ENCODE measurements around the gene KPTN. TPM values are rescaled to one million over a fixed set of nuclear protein-coding genes. Genes with fewer than 3 reads are reported as not detected.

Gene KPTN
- total RNA-seq, 1 donor from 2014 or later, result 15.9 TPM

GRCh38 chr19:47447470-47448359, 36.3 kb downstream of the KPTN start:
- peak overlapping the region; percentile 69 for H2AFZ ChIP-seq (ENCODE audit: low read depth, low read length)
- H4K20me1 ChIP-seq (ENCODE audit: insufficient read depth, low read length), result no peaks in the 10 kb centered on the region
- Mint-ChIP-seq H3K36me3 (ENCODE audit: low read depth, unreplicated experiment) (peaks cover 3% of the 10 kb centered on the region), H3K4me1 (ENCODE audit: low read depth, unreplicated experiment) (peaks cover 8% of the 10 kb centered on the region), H3K4me3 (ENCODE audit: unreplicated experiment) (peak overlapping the region; percentile 71), H3K9me3 (ENCODE audit: unreplicated experiment) (peaks cover 4% of the 10 kb centered on the region), H3K27ac (ENCODE audit: unreplicated experiment) (no peak overlapping the region), H3K27me3 (ENCODE audit: low read depth, unreplicated experiment) (peaks cover 62% of the 10 kb centered on the region)
- peaks cover 3% of the 10 kb centered on the region for H3K9me3 ChIP-seq (ENCODE audit: insufficient read depth, low read depth, low read length)
- TF ChIP-seq EZH2 (IDR thresholded peaks at IDR 0.05; ENCODE audit: insufficient read depth, low read length), result peak; percentile 77
- TF ChIP-seq CTCF (IDR thresholded peaks at IDR 0.05; ENCODE audit: insufficient read depth, low read depth, low read length), result no peak
- DNase-seq (ENCODE audit: low read depth), result no peak
- H3K36me3 ChIP-seq (ENCODE audit: insufficient read depth, low read length), result no peaks in the 10 kb centered on the region
- H3K9ac ChIP-seq (ENCODE audit: low read length), result no peak overlapping the region
- peaks cover 66% of the 10 kb centered on the region for H3K27me3 ChIP-seq (ENCODE audit: insufficient read depth, low read length)
- H3K79me2 ChIP-seq (ENCODE audit: insufficient read depth, low read length), result no peaks in the 10 kb centered on the region
- FAIRE-seq, result no peak
- H3K4me1 ChIP-seq (ENCODE audit: insufficient read depth, low read length), result peaks cover 9% of the 10 kb centered on the region
- H3K4me2 ChIP-seq (ENCODE audit: low read length), result peak overlapping the region; percentile 60
- H3K4me3 ChIP-seq (ENCODE audit: insufficient read depth, low read depth, low read length), result no peak overlapping the region
- no peak overlapping the region for H3K27ac ChIP-seq (ENCODE audit: low read depth, low read length)

GRCh38 chr19:47446534-47447469, 37.2 kb downstream of the KPTN start:
- Mint-ChIP-seq H3K27me3 (ENCODE audit: low read depth, unreplicated experiment) (peaks cover 67% of the 10 kb centered on the region), H3K4me1 (ENCODE audit: low read depth, unreplicated experiment) (peaks cover 8% of the 10 kb centered on the region), H3K4me3 (ENCODE audit: unreplicated experiment) (peak overlapping the region; percentile 71), H3K27ac (ENCODE audit: unreplicated experiment) (no peak overlapping the region), H3K9me3 (ENCODE audit: unreplicated experiment) (peaks cover 4% of the 10 kb centered on the region), H3K36me3 (ENCODE audit: low read depth, unreplicated experiment) (peaks cover 3% of the 10 kb centered on the region)
- no peaks in the 10 kb centered on the region for H3K36me3 ChIP-seq (ENCODE audit: insufficient read depth, low read length)
- DNase-seq (ENCODE audit: low read depth) (no peak), FAIRE-seq (no peak)
- H3K27me3 ChIP-seq (ENCODE audit: insufficient read depth, low read length), result peaks cover 70% of the 10 kb centered on the region
- H3K4me3 ChIP-seq (ENCODE audit: insufficient read depth, low read depth, low read length), result no peak overlapping the region
- peak overlapping the region; percentile 60 for H3K4me2 ChIP-seq (ENCODE audit: low read length)
- no peak for TF ChIP-seq CTCF (IDR thresholded peaks at IDR 0.05; ENCODE audit: insufficient read depth, low read depth, low read length)
- H3K27ac ChIP-seq (ENCODE audit: low read depth, low read length), result no peak overlapping the region
- H3K79me2 ChIP-seq (ENCODE audit: insufficient read depth, low read length), result no peaks in the 10 kb centered on the region
- no peaks in the 10 kb centered on the region for H4K20me1 ChIP-seq (ENCODE audit: insufficient read depth, low read length)
- H3K9me3 ChIP-seq (ENCODE audit: insufficient read depth, low read depth, low read length), result peaks cover 3% of the 10 kb centered on the region
- H3K4me1 ChIP-seq (ENCODE audit: insufficient read depth, low read length), result peaks cover 9% of the 10 kb centered on the region
- no peak overlapping the region for H2AFZ ChIP-seq (ENCODE audit: low read depth, low read length)
- no peak overlapping the region for H3K9ac ChIP-seq (ENCODE audit: low read length)

Data from astrocyte (in vitro differentiated cells and primary cell).